K562 (cell line): Measurements from ENCODE around the gene RFNG. TPM values are rescaled to one million over a fixed set of nuclear protein-coding genes. Genes with fewer than 3 reads are reported as not detected.

Experiments used
- ATAC-seq: fragments of 200-7000 bp; cut with Tn5 transposase; 3 replicates; pipeline ENCODE4 v1.9.1; 2020; ENCODE audit warnings: moderate library complexity
- BruUV-seq: library from RNA; stranded (reverse); fragments of 400-500 nt; replicated peaks from 2 replicates; lab custom pipeline; 2021; lab: Mats Ljungman, UMichigan
- CTCF ChIA-PET: fragments of 300-600 bp; formaldehyde crosslinking; extraction: SDS; loops from one replicate; lab custom pipeline; 2021; ENCODE audit warnings: low intra/inter-chr PET ratio; lab: Yijun Ruan, JAX
- POLR2A ChIA-PET: fragments of 300-600, 350-650 bp; sonication (Branson Sonifier 250); formaldehyde crosslinking; extraction: SDS; loops from one replicate; lab custom pipeline; 2021; ENCODE audit warnings: antibody characterized with exemption, inconsistent platforms; lab: Yijun Ruan, JAX
- DNase-seq, 4 experiments: peaks; one replicate each; pipeline versions ENCODE4 v3.0.0 to v3.0.0-alpha.2; 2011 to 2018; ENCODE audit warnings: low spot score in 3 of 4, mixed read lengths in 3 of 4; ENCODE audit errors: extremely low read depth in 1 of 4
- FAIRE-seq: peaks from 2 replicates; lab custom pipeline; 2011; peaks lifted over from hg19 to GRCh38; lab: Jason Lieb, UNC
- H2AFZ ChIP-seq: 2 replicates; pipeline ENCODE4 v1.6.0; 2011; ENCODE audit warnings: low read depth, low read length, control low read depth, inconsistent platforms
- H3K27ac ChIP-seq: fragments of 200-600 bp; 3 replicates; pipeline ENCODE4 v1.8.0; 2011; ENCODE audit warnings: low read depth, mild to moderate bottlenecking, control low read depth, inconsistent platforms, low read length, moderate library complexity, mixed read lengths; ENCODE audit errors: extremely low read depth
- H3K27me3 ChIP-seq, 2 experiments: fragments of 300-600 bp in 1 of 2; 2 replicates in 1 of 2; 3 replicates in 1 of 2; pipeline versions ENCODE4 v1.6.0 to v1.8.0; 2011; ENCODE audit warnings: inconsistent platforms in 2 of 2, low read length in 2 of 2, mild to moderate bottlenecking in 1 of 2, mixed read lengths in 1 of 2, moderate library complexity in 1 of 2; ENCODE audit not compliant: control insufficient read depth in 2 of 2, insufficient read depth in 2 of 2
- H3K36me3 ChIP-seq: fragments of 300-600 bp; 3 replicates; pipeline ENCODE4 v1.8.0; 2011; ENCODE audit warnings: mild to moderate bottlenecking, low read length, inconsistent platforms; ENCODE audit not compliant: control insufficient read depth, insufficient read depth
- H3K4me1 ChIP-seq, 2 experiments: fragments of 200-600 bp in 1 of 2; replicated peaks in 1 of 2; 2 replicates in 1 of 2; 3 replicates in 1 of 2; pipeline versions ENCODE4 v1.5.1 to v1.8.0; 2011; ENCODE audit warnings: inconsistent platforms in 2 of 2, low read length in 2 of 2, mild to moderate bottlenecking in 1 of 2, mixed read lengths in 1 of 2, moderate library complexity in 1 of 2; ENCODE audit not compliant: control insufficient read depth in 2 of 2, insufficient read depth in 2 of 2
- H3K4me2 ChIP-seq: 2 replicates; pipeline ENCODE4 v1.6.1; 2011; ENCODE audit warnings: low read length, control low read depth, inconsistent platforms, mixed read lengths; ENCODE audit not compliant: insufficient read depth
- H3K4me3 ChIP-seq: fragments of 200-600 bp; sonication (generic), shearing (Covaris generic); 2 replicates; pipeline ENCODE4 v1.5.1; 2016; ENCODE audit warnings: control low read depth, inconsistent platforms
- H3K79me2 ChIP-seq: fragments of 200-600 bp; 3 replicates; pipeline ENCODE4 v1.8.0; 2011; ENCODE audit warnings: low read length, inconsistent platforms; ENCODE audit not compliant: control insufficient read depth, insufficient read depth
- H3K9ac ChIP-seq, 2 experiments: 2 replicates each; pipeline versions ENCODE4 v1.6.0 to v1.6.1; 2011; ENCODE audit warnings: low read depth in 2 of 2, low read length in 2 of 2, control low read depth in 1 of 2, inconsistent platforms in 1 of 2, mild to moderate bottlenecking in 1 of 2, mixed read lengths in 1 of 2; ENCODE audit not compliant: insufficient read depth in 1 of 2
- H3K9me1 ChIP-seq: one replicate; pipeline ENCODE4 v1.6.0; 2011; ENCODE audit warnings: inconsistent platforms, mild to moderate bottlenecking, low read length, moderate library complexity; ENCODE audit not compliant: control insufficient read depth, insufficient read depth
- H3K9me3 ChIP-seq: replicated peaks from 2 replicates; pipeline ENCODE4 v1.5.1; 2011; ENCODE audit warnings: low read depth, low read length, inconsistent platforms; ENCODE audit not compliant: control insufficient read depth, insufficient read depth
- H4K20me1 ChIP-seq: replicated peaks from 2 replicates; pipeline ENCODE4 v1.6.1; 2011; ENCODE audit warnings: low read length, inconsistent platforms, mixed read lengths; ENCODE audit not compliant: control insufficient read depth, insufficient read depth
- DLX4 ChIP-seq: fragments of 250-450 bp; sonication (Bioruptor Pico); IDR thresholded peaks from 2 replicates; pipeline ENCODE4 v1.6.1; 2021; ENCODE audit warnings: mild to moderate bottlenecking
- NFIC ChIP-seq: fragments of 450-650 bp; IDR thresholded peaks from 2 replicates; pipeline ENCODE4 v1.6.1; 2017; ENCODE audit warnings: mild to moderate bottlenecking, inconsistent platforms
- WGBS: fragments of 100-300 bp; shearing (Covaris generic); methylation state at CpG from one replicate; pipeline ENCODE4 v1.1.6; 2016; ENCODE audit warnings: low coverage, mixed read lengths; ENCODE audit not compliant: insufficient coverage; ENCODE audit errors: missing lambda C conversion rate; 5-methylcytosine and 5-hydroxymethylcytosine counted together
- in situ Hi-C: fragments of 300-500 bp; cut with MboI; formaldehyde crosslinking; loops from 4 replicates; pipeline ENCODE4 v1.15.0; 2018; ENCODE audit warnings: inconsistent platforms, mixed read lengths
- intact Hi-C: fragments of 100-400 bp; cut with micrococcal nuclease; formaldehyde crosslinking; loops from 2 replicates; pipeline ENCODE4 v1.14.2; 2022
- polyA plus RNA-seq, 8 experiments: library from polyadenylated mRNA; depleted of rRNA in 4 of 8; stranded (reverse) in 5 of 8; unstranded in 3 of 8; fragments of >200 nt; fragmentation: Nextera tagmentation in 2 of 8; fragmentation: Illumina TruSeq in 1 of 8; extraction: Ambion mirVana in 2 of 8; extraction: Trizol in 1 of 8; gene quantifications; 2 replicates each; pipeline versions ENCODE4 v1.2.1 to v1.2.3, GENCODE V29; 2011 to 2014; ENCODE audit warnings: inconsistent platforms in 1 of 8, missing spikeins in 1 of 8
- total RNA-seq, 7 experiments: library from RNA; depleted of rRNA in 6 of 7; stranded (reverse); fragments of >200 nt in 6 of 7; fragmentation: Illumina TruSeq in 2 of 7; extraction: Trizol in 2 of 7; gene quantifications; 2 replicates each; pipeline versions ENCODE4 v1.2.1 to v1.2.3, GENCODE V29; 2011 to 2021; ENCODE audit warnings: low replicate concordance in 1 of 7
- TF ChIP-seq, protein P1 (sequence below), 2 experiments: fragments of 450-650 bp in 1 of 2; sonication (generic) in 1 of 2; formaldehyde crosslinking; conservative IDR thresholded peaks; 2 replicates each; pipeline versions ENCODE4 v1.4.0 to v1.8.1; 2020 to 2022; ENCODE audit warnings: mild to moderate bottlenecking in 1 of 2, missing genetic modification reagents in 1 of 2

Gene RFNG
- total and polyA plus RNA-seq, 9 of the 15 experiments (the other 6 are each of a cell fraction or from before 2014, with no cell fraction given), result 0.32 to 32.8 (median 9.5) TPM

- no peak overlapping the region for H3K27ac ChIP-seq
- H3K27me3 ChIP-seq, result no peaks in the 10 kb centered on the region
- intact Hi-C loops, result no loop called here
- no peaks in the 10 kb centered on the region for H3K9me3 ChIP-seq
- H3K36me3 ChIP-seq, result peaks cover 6% of the 10 kb centered on the region; the same call in 1 of the 3 replicates
- H3K4me2 ChIP-seq, result no peak overlapping the region
- no peaks in the 10 kb centered on the region for H4K20me1 ChIP-seq
- no TSS peak for BruUV-seq
- in situ Hi-C loops, result no loop called here
- H3K4me1 ChIP-seq, result peaks cover 0 to 68% of the 10 kb centered on the region in 2 experiments; a peak in 2 of 5 replicates
- WGBS, result 86% methylated on average over 32 of the region's 36 CpGs
- ATAC-seq (no peak), FAIRE-seq (no peak)
- no peak overlapping the region for H3K4me3 ChIP-seq
- H3K9ac ChIP-seq, result peak overlapping the region in 1 of 2 experiments; percentile 43; a peak in 2 of 4 replicates
- CTCF ChIA-PET, result no interaction called here
- H3K79me2 ChIP-seq, result no peaks in the 10 kb centered on the region
- H3K9me1 ChIP-seq, result no peaks in the 10 kb centered on the region
- POLR2A ChIA-PET, result interaction anchor here (0.7 to 1.1 kb wide), 2 partner anchors 9 to 20 kb away, joined by 3 read pairs; no protein-coding TSS in a partner anchor
- H2AFZ ChIP-seq, result no peak overlapping the region
- TF ChIP-seq DLX4 (no peak), NFIC (0 out of 2 replicates have a peak, but pooled peaks have one; percentile 19)
- TF ChIP-seq, all 486 proteins: peak for 1
- DNase-seq, result no peak
These were observed 51.4 kb downstream of the RFNG start for GRCh38 chr17:81999976-82000802.

GRCh38 chr17:81999587-81999975 is 52.0 kb downstream of the RFNG start:
- ATAC-seq, result no peak
- H3K36me3 ChIP-seq, result peaks cover 6% of the 10 kb centered on the region; the same call in 1 of the 3 replicates
- DNase-seq, result no peak
- H3K9me1 ChIP-seq, result no peaks in the 10 kb centered on the region
- H3K79me2 ChIP-seq, result no peaks in the 10 kb centered on the region
- no peaks in the 10 kb centered on the region for H3K27me3 ChIP-seq
- TF ChIP-seq, protein P1, sequence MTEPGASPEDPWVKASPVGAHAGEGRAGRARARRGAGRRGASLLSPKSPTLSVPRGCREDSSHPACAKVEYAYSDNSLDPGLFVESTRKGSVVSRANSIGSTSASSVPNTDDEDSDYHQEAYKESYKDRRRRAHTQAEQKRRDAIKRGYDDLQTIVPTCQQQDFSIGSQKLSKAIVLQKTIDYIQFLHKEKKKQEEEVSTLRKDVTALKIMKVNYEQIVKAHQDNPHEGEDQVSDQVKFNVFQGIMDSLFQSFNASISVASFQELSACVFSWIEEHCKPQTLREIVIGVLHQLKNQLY (CRISPR knock-in tag; conservative IDR thresholded peaks at IDR 0.05), result no peak
- ChIA-PET CTCF (no interaction called here), POLR2A (interaction anchor here (0.7 to 1.1 kb wide), 2 partner anchors 8 to 21 kb away, joined by 3 read pairs; no protein-coding TSS in a partner anchor)
- intact Hi-C loops, result no loop called here
- H4K20me1 ChIP-seq, result no peaks in the 10 kb centered on the region
- H3K9ac ChIP-seq, result no peak overlapping the region; a peak in 1 of 4 replicates
- FAIRE-seq, result no peak
- BruUV-seq, result no TSS peak
- WGBS, result 97% methylated on average over 10 of the region's 12 CpGs
- no peak overlapping the region for H3K4me3 ChIP-seq
- in situ Hi-C loops, result no loop called here
- H3K4me1 ChIP-seq, result peaks cover 0 to 63% of the 10 kb centered on the region in 2 experiments; a peak in 2 of 5 replicates
- H2AFZ ChIP-seq, result no peak overlapping the region
- H3K4me2 ChIP-seq, result no peak overlapping the region
- H3K27ac ChIP-seq, result no peak overlapping the region
- no peaks in the 10 kb centered on the region for H3K9me3 ChIP-seq
